GM12864 (cell line): ENCODE measurements around the gene MAPKAPK2.

ENCODE experiments used
- DNase-seq: peaks from one replicate; pipeline ENCODE4 v3.0.0-alpha.2; 2011; ENCODE audit warnings: low read depth
- H3K4me3 ChIP-seq: 2 replicates; pipeline ENCODE4 v1.5.1; 2011; ENCODE audit warnings: mild to moderate bottlenecking, low read depth, low read length, control low read depth
- CTCF ChIP-seq: IDR thresholded peaks from 2 replicates; pipeline ENCODE4 v1.5.1; 2011; ENCODE audit warnings: low read depth, mild to moderate bottlenecking, moderate library complexity, low read length, control low read depth, inconsistent platforms; ENCODE audit errors: missing control alignments

Gene MAPKAPK2

GRCh38 chr1:206661161-206661820, 23.4 kb upstream of the MAPKAPK2 start:
- no peak for TF ChIP-seq CTCF
- no peak for DNase-seq
- no peak overlapping the region for H3K4me3 ChIP-seq

GRCh38 chr1:206662396-206663092, 22.2 kb upstream of the MAPKAPK2 start:
- no peak for DNase-seq
- H3K4me3 ChIP-seq = no peak overlapping the region
- no peak for TF ChIP-seq CTCF

- DNase-seq = no peak
- TF ChIP-seq CTCF = no peak
- H3K4me3 ChIP-seq = no peak overlapping the region
Observed at GRCh38 chr1:206663362-206663761, 21.3 kb upstream of the MAPKAPK2 start.

- peak; percentile 86 for TF ChIP-seq CTCF
- H3K4me3 ChIP-seq = peak overlapping the region; percentile 25; the same call in 1 of the 2 replicates
- DNase-seq = no peak
Observed at GRCh38 chr1:206663832-206664652, 20.7 kb upstream of the MAPKAPK2 start.

- no peak for TF ChIP-seq CTCF
- no peak overlapping the region for H3K4me3 ChIP-seq
- DNase-seq = no peak
Observed at GRCh38 chr1:206664740-206665139, 20.0 kb upstream of the MAPKAPK2 start.

- TF ChIP-seq CTCF = no peak
- no peak overlapping the region for H3K4me3 ChIP-seq
Observed at GRCh38 chr1:206666031-206666561, 18.6 kb upstream of the MAPKAPK2 start.

More at GRCh38 chr1:206666031-206666561, 18.6 kb upstream of the MAPKAPK2 start:
- no peak for DNase-seq
